Loucy (cell line): ENCODE measurements around the gene RNF157.

Experiments used
- EZH2phosphoT487 ChIP-seq: fragments of 200-600 bp; IDR thresholded peaks from 2 replicates; pipeline ENCODE4 v1.6.1; 2018; ENCODE audit warnings: antibody characterized with exemption, mild to moderate bottlenecking, moderate library complexity, borderline replicate concordance
- TF ChIP-seq, protein P1 (sequence below): fragments of 200-600 bp; sonication (generic); conservative IDR thresholded peaks from 2 replicates; pipeline ENCODE4 v1.5.1; 2014; ENCODE audit warnings: mild to moderate bottlenecking, antibody characterized with exemption, low read length

DNA sequence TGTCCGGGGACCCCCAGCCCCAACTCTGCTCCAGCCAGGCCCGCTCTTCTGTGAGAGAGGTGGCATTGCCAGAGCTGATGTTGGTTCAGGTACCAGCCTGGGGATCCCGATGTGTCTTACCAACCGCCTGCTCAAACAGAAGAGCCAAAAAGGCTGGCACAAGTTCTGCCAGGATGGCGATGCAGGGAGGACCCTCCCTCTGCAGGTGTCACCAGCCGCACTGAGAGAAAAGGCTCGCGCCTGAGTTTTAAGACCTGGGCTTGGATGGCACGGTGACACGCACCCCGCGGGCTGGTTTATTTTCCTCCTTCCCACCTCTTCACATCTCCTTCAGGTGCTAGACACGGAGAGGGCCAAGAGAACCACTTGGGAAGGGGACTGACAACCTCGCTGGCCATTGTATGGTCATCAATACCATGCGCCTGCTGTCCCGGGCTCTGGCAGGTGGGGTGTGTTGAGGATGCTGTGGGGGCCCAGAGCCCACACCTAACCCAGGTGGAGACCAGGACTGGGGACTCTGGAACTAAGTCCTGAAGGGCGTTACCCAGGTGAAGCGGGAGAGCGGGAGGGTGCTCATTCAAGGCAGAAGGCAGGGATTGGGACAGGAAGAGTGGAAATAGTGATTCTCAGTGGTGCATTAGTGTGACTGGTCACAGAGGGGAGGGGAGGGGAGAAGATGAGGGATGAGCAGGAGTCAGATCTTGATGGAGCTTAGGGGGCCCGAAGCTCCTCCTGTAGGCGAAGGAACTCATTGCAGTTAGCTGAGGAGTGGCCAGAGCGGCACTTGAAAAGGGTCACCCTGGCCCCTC lies 115.5 kb downstream of the RNF157 start:
- TF ChIP-seq, protein P1, sequence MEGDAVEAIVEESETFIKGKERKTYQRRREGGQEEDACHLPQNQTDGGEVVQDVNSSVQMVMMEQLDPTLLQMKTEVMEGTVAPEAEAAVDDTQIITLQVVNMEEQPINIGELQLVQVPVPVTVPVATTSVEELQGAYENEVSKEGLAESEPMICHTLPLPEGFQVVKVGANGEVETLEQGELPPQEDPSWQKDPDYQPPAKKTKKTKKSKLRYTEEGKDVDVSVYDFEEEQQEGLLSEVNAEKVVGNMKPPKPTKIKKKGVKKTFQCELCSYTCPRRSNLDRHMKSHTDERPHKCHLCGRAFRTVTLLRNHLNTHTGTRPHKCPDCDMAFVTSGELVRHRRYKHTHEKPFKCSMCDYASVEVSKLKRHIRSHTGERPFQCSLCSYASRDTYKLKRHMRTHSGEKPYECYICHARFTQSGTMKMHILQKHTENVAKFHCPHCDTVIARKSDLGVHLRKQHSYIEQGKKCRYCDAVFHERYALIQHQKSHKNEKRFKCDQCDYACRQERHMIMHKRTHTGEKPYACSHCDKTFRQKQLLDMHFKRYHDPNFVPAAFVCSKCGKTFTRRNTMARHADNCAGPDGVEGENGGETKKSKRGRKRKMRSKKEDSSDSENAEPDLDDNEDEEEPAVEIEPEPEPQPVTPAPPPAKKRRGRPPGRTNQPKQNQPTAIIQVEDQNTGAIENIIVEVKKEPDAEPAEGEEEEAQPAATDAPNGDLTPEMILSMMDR: peak; percentile 48
- TF ChIP-seq EZH2phosphoT487: no peak
